Keratinocyte (primary cell): Measurements from ENCODE around the gene MAML1.

ENCODE experiments used
- CTCF ChIP-seq, 3 experiments: IDR thresholded peaks in 1 of 3; conservative IDR thresholded peaks in 1 of 3; optimal IDR thresholded peaks in 1 of 3; 2 replicates in 2 of 3; 3 replicates in 1 of 3; pipeline versions ENCODE3 to v1.5.1; 2011; ENCODE audit warnings: low read length in 3 of 3, mild to moderate bottlenecking in 3 of 3, moderate library complexity in 2 of 3, control low read depth in 1 of 3, inconsistent platforms in 1 of 3; ENCODE audit not compliant: insufficient read depth in 2 of 3; ENCODE audit errors: extremely low read depth in 1 of 3
- EZH2 ChIP-seq: IDR thresholded peaks from one replicate; pipeline ENCODE4 v1.6.1; 2012; ENCODE audit warnings: inconsistent platforms, mild to moderate bottlenecking, low read length, moderate library complexity

- TF ChIP-seq CTCF (optimal IDR thresholded peaks at IDR 0.05 in 1 of 3, IDR thresholded peaks at IDR 0.05 in 1 of 3, conservative IDR thresholded peaks at IDR 0.05 in 1 of 3; ENCODE audit: extremely low read depth in 1 of 3, insufficient read depth in 2 of 3, low read length in 3 of 3) = no peak
- no peak for TF ChIP-seq EZH2
Observed at GRCh38 chr5:179724163-179724562, 8.5 kb upstream of the MAML1 start.
